NT2/D1 (cell line): Measurements from ENCODE around the gene NOL8.

Source experiments
- DNase-seq: peaks from one replicate; pipeline ENCODE4 v3.0.0-alpha.2; 2011; ENCODE audit warnings: low read depth, low spot score
- H3K27me3 ChIP-seq: 2 replicates; pipeline ENCODE4 v1.6.0; 2011; ENCODE audit warnings: mild to moderate bottlenecking; ENCODE audit not compliant: insufficient read length, insufficient read depth
- H3K36me3 ChIP-seq: 2 replicates; pipeline ENCODE4 v1.6.1; 2011; ENCODE audit warnings: mild to moderate bottlenecking, low read length, mixed read lengths; ENCODE audit not compliant: insufficient read depth, insufficient read length
- H3K4me1 ChIP-seq: 2 replicates; pipeline ENCODE4 v1.5.1; 2011; ENCODE audit not compliant: insufficient read depth, insufficient read length
- H3K4me3 ChIP-seq: 2 replicates; pipeline ENCODE4 v1.5.1; 2011; ENCODE audit warnings: low read depth; ENCODE audit not compliant: insufficient read length
- H3K9ac ChIP-seq: 2 replicates; pipeline ENCODE4 v1.6.0; 2011; ENCODE audit warnings: low read depth; ENCODE audit not compliant: insufficient read length
- H3K9me3 ChIP-seq: 2 replicates; pipeline ENCODE4 v1.5.1; 2011; ENCODE audit warnings: mild to moderate bottlenecking, low read length; ENCODE audit not compliant: insufficient read depth
- SUZ12 ChIP-seq: IDR thresholded peaks from 2 replicates; pipeline ENCODE4 v1.6.1; 2011; ENCODE audit not compliant: insufficient read length, insufficient read depth; ENCODE audit errors: extremely low read depth
- YY1 ChIP-seq: IDR thresholded peaks from 2 replicates; pipeline ENCODE4 v1.6.1; 2011; ENCODE audit not compliant: insufficient read length, insufficient read depth
- ZNF274 ChIP-seq: IDR thresholded peaks from 2 replicates; pipeline ENCODE4 v1.6.1; 2011; ENCODE audit warnings: mild to moderate bottlenecking, low read depth, low read length

NOL8 gene

GRCh38 chr9:92310562-92310961 is 14.6 kb downstream of the NOL8 start:
- no peak overlapping the region for H3K4me3 ChIP-seq
- no peak for DNase-seq
- no peaks in the 10 kb centered on the region for H3K9me3 ChIP-seq
- no peaks in the 10 kb centered on the region for H3K27me3 ChIP-seq
- H3K36me3 ChIP-seq: peaks cover 84% of the 10 kb centered on the region
- H3K4me1 ChIP-seq: no peaks in the 10 kb centered on the region
- TF ChIP-seq ZNF274: no peak
- TF ChIP-seq YY1: no peak
- no peak for TF ChIP-seq SUZ12
- H3K9ac ChIP-seq: no peak overlapping the region

DNA sequence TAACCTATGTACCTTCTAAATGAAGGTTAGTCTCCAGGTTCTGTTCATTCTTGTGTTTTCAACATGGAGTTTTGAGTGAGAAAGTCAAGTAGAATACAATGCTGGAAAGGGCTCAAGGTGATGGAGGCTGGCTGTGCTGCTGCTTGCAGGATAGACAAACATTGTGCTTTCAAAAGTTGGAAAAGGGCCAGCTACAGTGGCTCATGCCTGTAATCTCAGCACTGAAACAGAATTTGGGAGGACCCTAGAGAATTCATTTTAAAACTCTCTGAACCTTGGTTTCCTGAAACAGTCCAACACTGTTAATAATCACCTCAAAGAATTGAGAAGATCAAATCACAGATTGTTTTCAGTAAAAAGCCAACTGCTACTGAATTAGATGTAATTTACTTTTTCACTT is 16.3 kb downstream of the NOL8 start:
- no peaks in the 10 kb centered on the region for H3K4me1 ChIP-seq
- DNase-seq: no peak
- H3K36me3 ChIP-seq: peaks cover 86% of the 10 kb centered on the region
- no peak overlapping the region for H3K4me3 ChIP-seq
- no peak overlapping the region for H3K9ac ChIP-seq
- no peak for TF ChIP-seq YY1
- TF ChIP-seq SUZ12: no peak
- TF ChIP-seq ZNF274: no peak
- no peaks in the 10 kb centered on the region for H3K9me3 ChIP-seq
- H3K27me3 ChIP-seq: no peaks in the 10 kb centered on the region

DNA sequence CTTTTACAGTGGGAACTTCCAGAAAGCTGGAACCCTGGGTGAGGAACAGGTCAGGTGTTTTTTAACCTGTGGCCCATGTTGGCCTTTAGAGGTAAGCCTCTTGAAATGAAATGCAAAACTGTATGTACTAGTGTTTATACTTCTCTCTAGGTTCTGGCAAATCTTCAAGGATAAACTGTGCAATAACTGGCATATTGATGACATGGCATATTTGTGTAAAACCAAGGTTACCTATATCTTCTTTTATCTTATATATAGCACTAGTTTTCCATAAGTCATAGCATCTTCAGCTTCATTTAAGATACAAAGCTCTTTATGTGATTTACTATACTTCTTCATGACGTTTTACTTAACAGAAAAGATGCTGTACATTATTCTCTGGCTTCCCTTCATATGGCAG is 24.2 kb downstream of the NOL8 start:
- Histone ChIP-seq H3K4me3 (no peak overlapping the region), H3K9me3 (no peaks in the 10 kb centered on the region), H3K4me1 (no peaks in the 10 kb centered on the region), H3K27me3 (no peaks in the 10 kb centered on the region), H3K36me3 (peaks cover 100% of the 10 kb centered on the region), H3K9ac (no peak overlapping the region)
- no peak for DNase-seq
- TF ChIP-seq ZNF274 (no peak), YY1 (no peak), SUZ12 (no peak)

DNA sequence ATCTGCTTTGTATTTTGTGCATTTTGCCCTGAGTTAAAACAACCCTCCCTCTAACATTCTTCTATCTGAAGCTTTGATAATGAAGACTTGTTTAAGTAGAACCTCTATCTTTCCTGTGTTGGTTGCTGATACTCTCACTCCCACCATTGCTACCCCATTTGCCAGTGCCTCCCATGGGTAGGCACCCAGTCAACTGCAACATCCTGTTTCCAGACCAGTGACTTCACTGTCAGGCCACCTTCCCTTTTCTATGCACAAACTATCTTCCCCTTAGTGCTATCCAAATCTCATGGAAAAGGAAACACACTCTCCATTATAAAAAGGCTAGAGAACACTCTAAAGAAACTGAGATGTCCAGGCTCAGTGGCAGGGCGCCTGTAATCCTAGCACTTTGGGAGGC is 26.0 kb downstream of the NOL8 start:
- no peak for DNase-seq
- no peak overlapping the region for H3K9ac ChIP-seq
- no peaks in the 10 kb centered on the region for H3K4me1 ChIP-seq
- TF ChIP-seq YY1 (no peak), ZNF274 (no peak), SUZ12 (no peak)
- no peak overlapping the region for H3K4me3 ChIP-seq
- H3K36me3 ChIP-seq: peaks cover 84% of the 10 kb centered on the region
- H3K27me3 ChIP-seq: no peaks in the 10 kb centered on the region
- no peaks in the 10 kb centered on the region for H3K9me3 ChIP-seq

GRCh38 chr9:92298036-92298435 is 27.1 kb downstream of the NOL8 start:
- H3K4me1 ChIP-seq: no peaks in the 10 kb centered on the region
- no peak overlapping the region for H3K4me3 ChIP-seq
- no peak for DNase-seq
- H3K9me3 ChIP-seq: no peaks in the 10 kb centered on the region
- no peak for TF ChIP-seq ZNF274
- TF ChIP-seq YY1: no peak
- no peak for TF ChIP-seq SUZ12
- no peak overlapping the region for H3K9ac ChIP-seq
- H3K36me3 ChIP-seq: peaks cover 74% of the 10 kb centered on the region
- no peaks in the 10 kb centered on the region for H3K27me3 ChIP-seq

DNA sequence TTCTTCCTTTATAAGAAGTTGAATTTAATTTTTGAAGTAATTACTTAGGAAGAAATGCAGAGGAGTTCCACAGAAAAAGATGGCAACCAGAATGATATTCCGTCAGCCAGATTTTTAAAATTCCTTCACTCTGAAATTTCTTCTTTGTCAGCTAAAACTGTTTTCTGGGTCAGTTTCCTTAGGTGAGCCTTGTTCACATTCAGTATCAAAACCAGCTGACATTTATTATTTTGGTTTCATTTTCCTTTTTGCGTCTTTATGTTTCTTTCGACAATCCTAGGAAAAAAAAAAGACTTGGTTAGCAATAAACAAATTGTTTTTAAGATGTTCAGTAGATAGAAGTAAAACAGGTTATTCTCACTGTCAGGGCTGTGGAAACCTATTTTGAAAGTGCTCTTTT is 27.5 kb downstream of the NOL8 start:
- H3K36me3 ChIP-seq: peaks cover 69% of the 10 kb centered on the region
- no peak for TF ChIP-seq ZNF274
- no peak for TF ChIP-seq YY1
- no peak for TF ChIP-seq SUZ12
- H3K9ac ChIP-seq: no peak overlapping the region
- H3K4me3 ChIP-seq: no peak overlapping the region
- no peaks in the 10 kb centered on the region for H3K9me3 ChIP-seq
- DNase-seq: no peak
- no peaks in the 10 kb centered on the region for H3K4me1 ChIP-seq
- H3K27me3 ChIP-seq: no peaks in the 10 kb centered on the region

DNA sequence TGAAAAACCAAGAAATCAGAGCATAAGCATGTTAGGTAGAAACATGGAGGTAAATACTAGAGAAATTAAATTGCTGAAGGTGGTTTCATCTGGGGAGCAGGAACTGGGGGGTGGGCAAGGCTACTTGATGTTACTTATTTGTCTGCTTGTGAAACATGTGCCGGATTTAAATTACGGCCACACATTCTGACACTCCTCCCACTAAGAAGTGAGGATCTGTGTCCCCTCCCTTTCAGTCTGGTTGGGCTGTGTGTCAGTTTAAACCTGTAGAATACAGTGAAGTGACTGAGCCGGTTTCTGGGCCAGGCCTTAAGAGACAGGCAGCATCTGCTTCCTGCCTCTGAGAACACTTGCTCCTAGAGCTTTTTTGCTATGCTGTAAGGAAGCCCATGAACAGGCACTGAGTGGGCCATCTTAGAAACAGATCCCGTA is 29.3 kb downstream of the NOL8 start:
- H3K27me3 ChIP-seq: no peaks in the 10 kb centered on the region
- H3K9me3 ChIP-seq: no peaks in the 10 kb centered on the region
- H3K9ac ChIP-seq: no peak overlapping the region
- DNase-seq: no peak
- H3K4me3 ChIP-seq: no peak overlapping the region
- no peaks in the 10 kb centered on the region for H3K4me1 ChIP-seq
- H3K36me3 ChIP-seq: peaks cover 62% of the 10 kb centered on the region
- TF ChIP-seq ZNF274 (no peak), YY1 (no peak), SUZ12 (no peak)
